HepG2 (cell line): ENCODE measurements around the gene ACAP1. TPM values are rescaled to one million over a fixed set of nuclear protein-coding genes. Genes with fewer than 3 reads are reported as not detected.

Source experiments
- AKAP8 ChIP-seq: sonication (generic); formaldehyde crosslinking; IDR thresholded peaks from 2 replicates; pipeline ENCODE4 v1.5.1; 2020; ENCODE audit warnings: mild to moderate bottlenecking, missing genetic modification reagents
- EEA1 ChIP-seq: sonication (generic); formaldehyde crosslinking; IDR thresholded peaks from 2 replicates; pipeline ENCODE4 v1.5.1; 2020; ENCODE audit warnings: mild to moderate bottlenecking, missing genetic modification reagents, borderline replicate concordance
- WIZ ChIP-seq: sonication (generic); formaldehyde crosslinking; IDR thresholded peaks from 2 replicates; pipeline ENCODE4 v1.5.1; 2020; ENCODE audit warnings: mild to moderate bottlenecking, missing genetic modification reagents
- ZBTB38 ChIP-seq: sonication (generic); formaldehyde crosslinking; IDR thresholded peaks from 2 replicates; pipeline ENCODE4 v1.5.1; 2020; ENCODE audit warnings: mild to moderate bottlenecking, missing genetic modification reagents
- ZFX ChIP-seq: sonication (generic); formaldehyde crosslinking; IDR thresholded peaks from 2 replicates; pipeline ENCODE4 v1.4.0; 2020; ENCODE audit warnings: mild to moderate bottlenecking, low read depth, missing genetic modification reagents, moderate library complexity
- ZNF10 ChIP-seq: sonication (generic); formaldehyde crosslinking; IDR thresholded peaks from 2 replicates; pipeline ENCODE4 v1.4.0; 2020; ENCODE audit warnings: mild to moderate bottlenecking, low read depth, missing genetic modification reagents, borderline replicate concordance
- ZNF256 ChIP-seq: sonication (generic); formaldehyde crosslinking; conservative IDR thresholded peaks from 2 replicates; pipeline ENCODE4 v1.4.0; 2020; ENCODE audit warnings: missing genetic modification reagents
- ZNF572 ChIP-seq: sonication (generic); formaldehyde crosslinking; IDR thresholded peaks from 2 replicates; pipeline ENCODE4 v1.5.1; 2020; ENCODE audit warnings: mild to moderate bottlenecking, missing genetic modification reagents
- ZNF792 ChIP-seq: IDR thresholded peaks from 2 replicates; pipeline ENCODE4 v1.6.1; 2016
- ZNF891 ChIP-seq: sonication (generic); formaldehyde crosslinking; IDR thresholded peaks from 2 replicates; pipeline ENCODE4 v1.5.0; 2020; ENCODE audit warnings: mild to moderate bottlenecking, missing genetic modification reagents
- polyA plus RNA-seq, 8 experiments: library from polyadenylated mRNA; depleted of rRNA in 3 of 8; stranded (reverse) in 7 of 8; unstranded in 1 of 8; fragments of >200 nt; fragmentation: Illumina TruSeq in 4 of 8; extraction: Trizol in 4 of 8; gene quantifications; 2 replicates each; pipeline versions ENCODE4 v1.2.1 to v1.2.3, GENCODE V29; 2011 to 2016; ENCODE audit warnings: low read depth in 4 of 8, missing spikeins in 1 of 8, mixed read lengths in 1 of 8; ENCODE audit not compliant: insufficient read depth in 1 of 8
- total RNA-seq, 5 experiments: library from RNA; depleted of rRNA; stranded (reverse); fragments of >200 nt; fragmentation: Illumina TruSeq; extraction: Trizol; gene quantifications; 2 replicates each; pipeline ENCODE4 v1.2.3, GENCODE V29; 2016; ENCODE audit warnings: low read depth in 1 of 5
- TF ChIP-seq, protein P1 (sequence below), 2 experiments: sonication (generic) in 1 of 2; formaldehyde crosslinking in 1 of 2; IDR thresholded peaks; 2 replicates each; pipeline versions ENCODE4 v1.4.0 to v1.6.1; 2016 to 2020; ENCODE audit warnings: borderline replicate concordance in 1 of 2, low read depth in 1 of 2, mild to moderate bottlenecking in 1 of 2, missing genetic modification reagents in 1 of 2
- TF ChIP-seq, protein P2 (sequence below): sonication (generic); formaldehyde crosslinking; IDR thresholded peaks from 2 replicates; pipeline ENCODE4 v1.8.1; 2023; ENCODE audit warnings: mild to moderate bottlenecking, missing genetic modification reagents
- TF ChIP-seq, protein P3 (sequence below): sonication (generic); formaldehyde crosslinking; IDR thresholded peaks from 2 replicates; pipeline ENCODE4 v1.4.0; 2020; ENCODE audit warnings: missing genetic modification reagents
- TF ChIP-seq, protein P4 (sequence below): sonication (generic); formaldehyde crosslinking; IDR thresholded peaks from 2 replicates; pipeline ENCODE4 v1.4.0; 2020; ENCODE audit warnings: missing genetic modification reagents
- TF ChIP-seq, protein P5 (sequence below): sonication (generic); formaldehyde crosslinking; IDR thresholded peaks from 2 replicates; pipeline ENCODE4 v1.5.0; 2020; ENCODE audit warnings: mild to moderate bottlenecking, missing genetic modification reagents, borderline replicate concordance

Gene ACAP1
- total and polyA plus RNA-seq, 2 of the 13 experiments (the other 11 are each of a cell fraction or from before 2014, with no cell fraction given), result 1.3 to 2.5 TPM

DNA sequence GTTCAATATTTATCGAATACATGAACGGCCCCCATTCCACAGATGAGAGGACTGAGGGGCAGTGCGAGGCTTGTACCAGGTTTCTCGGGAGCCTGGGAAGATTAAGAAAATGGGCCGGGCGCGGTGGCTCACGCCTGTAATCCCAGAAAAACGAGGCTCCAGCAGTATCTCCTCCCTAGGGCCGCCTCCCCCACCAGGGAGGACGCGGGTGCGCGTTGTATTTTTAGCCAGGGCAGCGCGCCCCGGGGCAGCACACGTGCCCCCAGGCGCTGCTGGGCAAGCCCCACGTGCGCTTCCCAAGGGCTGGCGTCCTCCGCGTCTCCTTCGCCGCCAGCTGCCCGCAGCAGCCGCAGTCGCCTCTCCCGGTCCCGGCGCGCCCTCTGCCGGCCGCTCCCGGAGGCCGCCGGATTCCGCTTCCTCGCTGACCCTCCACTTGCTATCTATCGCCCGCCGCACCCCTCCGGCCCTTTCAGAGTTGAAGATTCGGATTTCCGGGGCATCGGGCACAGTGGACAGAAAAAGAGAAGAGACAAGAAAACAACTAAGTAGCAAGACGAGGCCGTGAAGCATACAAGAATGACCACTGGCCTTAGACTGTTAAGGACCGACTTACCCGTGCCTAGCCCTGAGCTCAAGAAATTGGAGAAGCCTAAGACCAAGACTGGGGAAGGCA, 40.0 kb upstream of the ACAP1 start (continued):
- TF ChIP-seq, protein P1, sequence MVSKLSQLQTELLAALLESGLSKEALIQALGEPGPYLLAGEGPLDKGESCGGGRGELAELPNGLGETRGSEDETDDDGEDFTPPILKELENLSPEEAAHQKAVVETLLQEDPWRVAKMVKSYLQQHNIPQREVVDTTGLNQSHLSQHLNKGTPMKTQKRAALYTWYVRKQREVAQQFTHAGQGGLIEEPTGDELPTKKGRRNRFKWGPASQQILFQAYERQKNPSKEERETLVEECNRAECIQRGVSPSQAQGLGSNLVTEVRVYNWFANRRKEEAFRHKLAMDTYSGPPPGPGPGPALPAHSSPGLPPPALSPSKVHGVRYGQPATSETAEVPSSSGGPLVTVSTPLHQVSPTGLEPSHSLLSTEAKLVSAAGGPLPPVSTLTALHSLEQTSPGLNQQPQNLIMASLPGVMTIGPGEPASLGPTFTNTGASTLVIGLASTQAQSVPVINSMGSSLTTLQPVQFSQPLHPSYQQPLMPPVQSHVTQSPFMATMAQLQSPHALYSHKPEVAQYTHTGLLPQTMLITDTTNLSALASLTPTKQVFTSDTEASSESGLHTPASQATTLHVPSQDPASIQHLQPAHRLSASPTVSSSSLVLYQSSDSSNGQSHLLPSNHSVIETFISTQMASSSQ (IDR thresholded peaks at IDR 0.05; ENCODE audit: low read depth), result no peak
- TF ChIP-seq, protein P1 (CRISPR knock-in tag; IDR thresholded peaks at IDR 0.05; ENCODE audit: borderline replicate concordance), result peak; percentile 55; the same call in 1 of the 2 replicates
- TF ChIP-seq WIZ (CRISPR knock-in tag) (peak; percentile 58; the same call in 1 of the 2 replicates), ZNF256 (no peak), ZNF10 (CRISPR knock-in tag) (no peak), AKAP8 (CRISPR knock-in tag) (0 out of 2 replicates have a peak, but pooled peaks have one; percentile 41), EEA1 (peak; percentile 28; the same call in 1 of the 2 replicates), ZBTB38 (CRISPR knock-in tag) (peak; percentile 72), ZNF572 (CRISPR knock-in tag) (no peak), ZFX (CRISPR knock-in tag) (0 out of 2 replicates have a peak, but pooled peaks have one; percentile 28), ZNF792 (CRISPR knock-in tag) (peak; percentile 66; the same call in 1 of the 2 replicates), ZNF891 (CRISPR knock-in tag) (0 out of 2 replicates have a peak, but pooled peaks have one; percentile 42)
- TF ChIP-seq, protein P2, sequence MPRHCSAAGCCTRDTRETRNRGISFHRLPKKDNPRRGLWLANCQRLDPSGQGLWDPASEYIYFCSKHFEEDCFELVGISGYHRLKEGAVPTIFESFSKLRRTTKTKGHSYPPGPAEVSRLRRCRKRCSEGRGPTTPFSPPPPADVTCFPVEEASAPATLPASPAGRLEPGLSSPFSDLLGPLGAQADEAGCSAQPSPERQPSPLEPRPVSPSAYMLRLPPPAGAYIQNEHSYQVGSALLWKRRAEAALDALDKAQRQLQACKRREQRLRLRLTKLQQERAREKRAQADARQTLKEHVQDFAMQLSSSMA, result 0 out of 2 replicates have a peak, but pooled peaks have one; percentile 34
- TF ChIP-seq, protein P3, sequence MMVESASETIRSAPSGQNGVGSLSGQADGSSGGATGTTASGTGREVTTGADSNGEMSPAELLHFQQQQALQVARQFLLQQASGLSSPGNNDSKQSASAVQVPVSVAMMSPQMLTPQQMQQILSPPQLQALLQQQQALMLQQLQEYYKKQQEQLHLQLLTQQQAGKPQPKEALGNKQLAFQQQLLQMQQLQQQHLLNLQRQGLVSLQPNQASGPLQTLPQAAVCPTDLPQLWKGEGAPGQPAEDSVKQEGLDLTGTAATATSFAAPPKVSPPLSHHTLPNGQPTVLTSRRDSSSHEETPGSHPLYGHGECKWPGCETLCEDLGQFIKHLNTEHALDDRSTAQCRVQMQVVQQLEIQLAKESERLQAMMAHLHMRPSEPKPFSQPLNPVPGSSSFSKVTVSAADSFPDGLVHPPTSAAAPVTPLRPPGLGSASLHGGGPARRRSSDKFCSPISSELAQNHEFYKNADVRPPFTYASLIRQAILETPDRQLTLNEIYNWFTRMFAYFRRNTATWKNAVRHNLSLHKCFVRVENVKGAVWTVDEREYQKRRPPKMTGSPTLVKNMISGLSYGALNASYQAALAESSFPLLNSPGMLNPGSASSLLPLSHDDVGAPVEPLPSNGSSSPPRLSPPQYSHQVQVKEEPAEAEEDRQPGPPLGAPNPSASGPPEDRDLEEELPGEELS (CRISPR knock-in tag), result no peak
- TF ChIP-seq, protein P4, sequence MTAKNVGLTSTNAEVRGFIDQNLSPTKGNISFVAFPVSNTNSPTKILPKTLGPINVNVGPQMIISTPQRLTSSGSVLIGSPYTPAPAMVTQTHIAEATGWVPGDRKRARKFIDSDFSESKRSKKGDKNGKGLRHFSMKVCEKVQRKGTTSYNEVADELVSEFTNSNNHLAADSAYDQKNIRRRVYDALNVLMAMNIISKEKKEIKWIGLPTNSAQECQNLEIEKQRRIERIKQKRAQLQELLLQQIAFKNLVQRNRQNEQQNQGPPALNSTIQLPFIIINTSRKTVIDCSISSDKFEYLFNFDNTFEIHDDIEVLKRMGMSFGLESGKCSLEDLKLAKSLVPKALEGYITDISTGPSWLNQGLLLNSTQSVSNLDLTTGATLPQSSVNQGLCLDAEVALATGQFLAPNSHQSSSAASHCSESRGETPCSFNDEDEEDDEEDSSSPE (CRISPR knock-in tag), result peak; percentile 63; the same call in 1 of the 2 replicates
- TF ChIP-seq, protein P5, sequence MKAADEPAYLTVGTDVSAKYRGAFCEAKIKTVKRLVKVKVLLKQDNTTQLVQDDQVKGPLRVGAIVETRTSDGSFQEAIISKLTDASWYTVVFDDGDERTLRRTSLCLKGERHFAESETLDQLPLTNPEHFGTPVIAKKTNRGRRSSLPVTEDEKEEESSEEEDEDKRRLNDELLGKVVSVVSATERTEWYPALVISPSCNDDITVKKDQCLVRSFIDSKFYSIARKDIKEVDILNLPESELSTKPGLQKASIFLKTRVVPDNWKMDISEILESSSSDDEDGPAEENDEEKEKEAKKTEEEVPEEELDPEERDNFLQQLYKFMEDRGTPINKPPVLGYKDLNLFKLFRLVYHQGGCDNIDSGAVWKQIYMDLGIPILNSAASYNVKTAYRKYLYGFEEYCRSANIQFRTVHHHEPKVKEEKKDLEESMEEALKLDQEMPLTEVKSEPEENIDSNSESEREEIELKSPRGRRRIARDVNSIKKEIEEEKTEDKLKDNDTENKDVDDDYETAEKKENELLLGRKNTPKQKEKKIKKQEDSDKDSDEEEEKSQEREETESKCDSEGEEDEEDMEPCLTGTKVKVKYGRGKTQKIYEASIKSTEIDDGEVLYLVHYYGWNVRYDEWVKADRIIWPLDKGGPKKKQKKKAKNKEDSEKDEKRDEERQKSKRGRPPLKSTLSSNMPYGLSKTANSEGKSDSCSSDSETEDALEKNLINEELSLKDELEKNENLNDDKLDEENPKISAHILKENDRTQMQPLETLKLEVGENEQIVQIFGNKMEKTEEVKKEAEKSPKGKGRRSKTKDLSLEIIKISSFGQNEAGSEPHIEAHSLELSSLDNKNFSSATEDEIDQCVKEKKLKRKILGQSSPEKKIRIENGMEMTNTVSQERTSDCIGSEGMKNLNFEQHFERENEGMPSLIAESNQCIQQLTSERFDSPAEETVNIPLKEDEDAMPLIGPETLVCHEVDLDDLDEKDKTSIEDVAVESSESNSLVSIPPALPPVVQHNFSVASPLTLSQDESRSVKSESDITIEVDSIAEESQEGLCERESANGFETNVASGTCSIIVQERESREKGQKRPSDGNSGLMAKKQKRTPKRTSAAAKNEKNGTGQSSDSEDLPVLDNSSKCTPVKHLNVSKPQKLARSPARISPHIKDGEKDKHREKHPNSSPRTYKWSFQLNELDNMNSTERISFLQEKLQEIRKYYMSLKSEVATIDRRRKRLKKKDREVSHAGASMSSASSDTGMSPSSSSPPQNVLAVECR (CRISPR knock-in tag), result peak; percentile 85
